Measurements from ENCODE around the gene CALN1. TPM values are rescaled to one million over a fixed set of nuclear protein-coding genes. Genes with fewer than 3 reads are reported as not detected.

CALN1 gene
- total RNA-seq, 4 donors from 2014 or later = under 0.01 to 1.2 (median 0.22) TPM; not detected in 1

- 60 to 64% methylated on average over 4 of the region's 4 CpGs for WGBS, 2 donors
Observed at GRCh38 chr7:72411419-72411818, 719 bp downstream of the CALN1 start.

GRCh38 chr7:72409638-72410015, 2.5 kb downstream of the CALN1 start:
- no peak for DNase-seq (ENCODE audit: low spot score in 2 of 2)
- H3K27ac ChIP-seq = no peak overlapping the region
- TF ChIP-seq EP300 (IDR thresholded peaks at IDR 0.05) (no peak), CTCF (IDR thresholded peaks at IDR 0.05) (no peak)
- 37 to 45% methylated on average over 3 of the region's 3 CpGs for WGBS, 2 donors
- H3K9me3 ChIP-seq = peaks cover 0 to 16% (median 0%) of the 10 kb centered on the region in 4 donors
- H3K4me1 ChIP-seq = no peaks in the 10 kb centered on the region
- H3K36me3 ChIP-seq = no peaks in the 10 kb centered on the region
- H3K27me3 ChIP-seq = no peaks in the 10 kb centered on the region
- H3K4me3 ChIP-seq = no peak overlapping the region

More at GRCh38 chr7:72411419-72411818, 719 bp downstream of the CALN1 start:
- no peaks in the 10 kb centered on the region for H3K36me3 ChIP-seq
- H3K27me3 ChIP-seq = no peaks in the 10 kb centered on the region
- H3K9me3 ChIP-seq = peaks cover 0 to 29% (median 0%) of the 10 kb centered on the region in 4 donors
- no peaks in the 10 kb centered on the region for H3K4me1 ChIP-seq
- H3K4me3 ChIP-seq = no peak overlapping the region
- H3K27ac ChIP-seq = no peak overlapping the region
- TF ChIP-seq POLR2A (IDR thresholded peaks at IDR 0.05) (no peak), CTCF (IDR thresholded peaks at IDR 0.05) (no peak), EP300 (IDR thresholded peaks at IDR 0.05) (no peak)
- no peak for DNase-seq (ENCODE audit: low spot score in 2 of 2)

- 97 to 98% methylated on average over 11 of the region's 11 CpGs for WGBS, 2 donors
- no peak for TF ChIP-seq CTCF (IDR thresholded peaks at IDR 0.05)
- TF ChIP-seq EP300 (IDR thresholded peaks at IDR 0.05) = no peak
- no peak for TF ChIP-seq POLR2A (IDR thresholded peaks at IDR 0.05)
- Histone ChIP-seq H3K4me1 (no peaks in the 10 kb centered on the region), H3K4me3 (no peak overlapping the region), H3K27me3 (no peaks in the 10 kb centered on the region), H3K27ac (no peak overlapping the region), H3K9me3 (peaks cover 0 to 12% (median 0%) of the 10 kb centered on the region in 4 donors), H3K36me3 (no peaks in the 10 kb centered on the region)
- no peak for DNase-seq (ENCODE audit: low spot score in 2 of 2)
Observed at GRCh38 chr7:72408966-72409637, 3.0 kb downstream of the CALN1 start.

- Histone ChIP-seq H3K4me1 (no peaks in the 10 kb centered on the region), H3K27me3 (no peaks in the 10 kb centered on the region), H3K4me3 (no peak overlapping the region), H3K9me3 (peaks cover 0 to 16% (median 0%) of the 10 kb centered on the region in 4 donors), H3K27ac (no peak overlapping the region), H3K36me3 (no peaks in the 10 kb centered on the region)
- WGBS, 2 donors = 89 to 91% methylated on average over 4 of the region's 4 CpGs
- TF ChIP-seq POLR2A (IDR thresholded peaks at IDR 0.05) = no peak
- no peak for DNase-seq (ENCODE audit: low spot score in 2 of 2)
Observed at GRCh38 chr7:72406820-72407403, 5.2 kb downstream of the CALN1 start.

- no peak overlapping the region for H3K4me3 ChIP-seq
- H3K27me3 ChIP-seq = no peaks in the 10 kb centered on the region
- DNase-seq (ENCODE audit: low spot score in 2 of 2) = no peak
- WGBS, 2 donors = 90 to 92% methylated on average over 11 to 15 of the region's 15 CpGs
- no peaks in the 10 kb centered on the region for H3K4me1 ChIP-seq
- H3K36me3 ChIP-seq = no peaks in the 10 kb centered on the region
- no peak for TF ChIP-seq CTCF (IDR thresholded peaks at IDR 0.05)
- H3K27ac ChIP-seq = no peak overlapping the region
- peaks cover 0 to 16% (median 0%) of the 10 kb centered on the region in 4 donors for H3K9me3 ChIP-seq
Observed at GRCh38 chr7:72405871-72406270, 6.3 kb downstream of the CALN1 start.
